Right lung (tissue), 5 donors: ENCODE results near the gene FGF19. TPM values are rescaled to one million over a fixed set of nuclear protein-coding genes. Genes with fewer than 3 reads are reported as not detected.
"Not testable (repeated sequence)": the region's sequence is repeated elsewhere in the genome, so short reads cannot be mapped to it uniquely, and the experiment has no call there.

Experiments used
- DNase-seq, 2 donors: peaks; one replicate each; pipeline ENCODE4 v3.0.0-alpha.2; 2013
- polyA plus RNA-seq, 5 donors: library from polyadenylated mRNA; unstranded; fragments of 120-200 nt; gene quantifications; one replicate each; pipeline versions ENCODE4 v1.2.1 to v1.2.3, GENCODE V29; 2013; ENCODE audit warnings: inconsistent platforms in 1 of 5, low replicate concordance in 1 of 5; ENCODE audit not compliant: insufficient read length in 5 of 5, insufficient read depth in 1 of 5

FGF19 gene
- polyA plus RNA-seq, 5 donors, result 0.06 to 0.24 (median 0.10) TPM; not detected in 1

- DNase-seq, result no peak
Measured at GRCh38 chr11:69696749-69697468, 6.9 kb downstream of the FGF19 start.

DNA sequence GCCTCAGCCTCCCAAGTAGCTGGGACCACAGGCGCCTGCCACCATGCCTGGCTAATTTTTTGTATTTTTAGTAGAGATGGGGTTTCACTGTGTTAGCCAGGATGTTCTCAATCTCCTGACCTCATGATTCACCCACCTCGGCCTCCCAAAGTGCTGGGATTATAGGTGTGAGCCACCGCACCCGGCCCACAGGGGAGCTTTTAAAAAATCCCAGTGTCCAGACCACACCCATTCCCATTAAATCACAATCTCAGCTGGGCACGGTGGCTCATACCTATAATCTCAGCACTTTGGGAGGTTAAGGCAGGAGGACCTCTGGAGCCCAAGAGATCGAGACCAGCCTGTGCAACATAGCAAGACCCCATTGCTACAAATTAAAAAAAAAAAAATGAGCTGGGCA is 7.8 kb downstream of the FGF19 start:
- not testable (repeated sequence) for DNase-seq

DNA sequence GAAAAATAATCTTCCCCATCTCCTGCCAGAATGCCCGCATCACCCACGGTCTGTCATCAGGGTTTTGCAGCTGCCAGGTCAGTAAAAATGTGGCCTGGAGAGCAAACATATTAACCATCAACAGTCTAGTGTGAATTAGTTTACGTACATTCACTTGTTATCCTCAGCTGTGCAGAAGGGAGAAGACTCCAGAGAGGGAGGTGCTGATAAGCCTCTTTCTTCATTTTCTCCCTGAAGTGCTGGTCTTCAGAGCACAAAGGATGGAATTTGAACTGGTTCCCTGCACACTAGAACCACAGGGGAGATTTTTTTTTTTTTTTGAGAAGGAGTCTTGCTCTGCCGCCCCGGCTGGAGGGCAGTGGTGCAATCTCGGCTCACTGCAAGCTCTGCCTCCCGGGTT is 8.2 kb downstream of the FGF19 start:
- DNase-seq, result no peak

- DNase-seq, result no peak
Measured at GRCh38 chr11:69694781-69695180, 9.0 kb downstream of the FGF19 start.

- DNase-seq, result no peak
Measured at GRCh38 chr11:69692422-69692821, 11.4 kb downstream of the FGF19 start.

GRCh38 chr11:69691463-69691862 is 12.4 kb downstream of the FGF19 start:
- no peak for DNase-seq

- DNase-seq, result no peak
Measured at GRCh38 chr11:69689484-69690319, 14.1 kb downstream of the FGF19 start.

- not testable (repeated sequence) for DNase-seq
Measured at GRCh38 chr11:69687969-69688771, 15.7 kb downstream of the FGF19 start.

- no peak for DNase-seq
Measured at GRCh38 chr11:69686856-69687255, 17.0 kb downstream of the FGF19 start.

DNA sequence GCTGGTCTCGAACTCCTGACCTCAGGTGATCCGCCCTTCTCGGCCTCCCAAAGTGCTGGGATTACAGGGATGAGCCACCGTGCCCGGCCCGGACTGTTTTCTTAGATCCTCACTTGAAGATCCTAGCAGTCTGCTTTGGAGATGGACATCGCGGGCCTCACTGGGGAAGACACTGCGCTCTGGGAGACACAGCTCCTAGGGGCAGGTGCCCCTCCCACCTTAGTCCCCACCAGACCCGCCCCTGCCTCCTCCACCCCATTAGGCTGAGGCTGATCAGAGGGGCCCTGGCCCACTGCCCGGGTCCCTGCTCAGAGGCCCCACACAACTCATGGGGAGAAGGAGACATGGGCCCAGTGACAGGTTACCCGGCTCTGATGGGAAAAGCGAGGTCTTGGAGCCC is 17.4 kb downstream of the FGF19 start:
- no peak for DNase-seq

GRCh38 chr11:69685348-69685747 is 18.5 kb downstream of the FGF19 start:
- DNase-seq, result no peak

DNA sequence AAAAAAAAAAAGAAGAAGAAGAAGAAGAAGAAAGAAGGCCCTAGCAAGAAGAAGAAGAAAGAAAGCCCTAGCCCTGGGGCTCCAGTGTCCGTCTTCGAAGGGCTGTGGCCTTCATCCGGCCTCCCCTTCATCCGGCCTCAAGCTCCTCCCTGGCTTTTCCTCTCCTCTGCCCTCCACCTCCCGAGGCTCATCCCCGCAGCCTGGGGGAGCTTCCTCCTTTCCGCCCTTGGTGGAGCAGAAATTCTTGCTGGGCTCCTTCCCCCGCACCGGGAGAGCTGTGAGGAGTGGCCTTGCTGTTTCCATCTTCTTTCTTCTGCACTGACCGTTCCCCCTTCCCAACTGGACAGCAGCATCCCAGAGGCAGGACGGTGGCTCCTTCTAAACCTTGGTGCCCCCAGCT is 19.2 kb downstream of the FGF19 start:
- no peak for DNase-seq

DNA sequence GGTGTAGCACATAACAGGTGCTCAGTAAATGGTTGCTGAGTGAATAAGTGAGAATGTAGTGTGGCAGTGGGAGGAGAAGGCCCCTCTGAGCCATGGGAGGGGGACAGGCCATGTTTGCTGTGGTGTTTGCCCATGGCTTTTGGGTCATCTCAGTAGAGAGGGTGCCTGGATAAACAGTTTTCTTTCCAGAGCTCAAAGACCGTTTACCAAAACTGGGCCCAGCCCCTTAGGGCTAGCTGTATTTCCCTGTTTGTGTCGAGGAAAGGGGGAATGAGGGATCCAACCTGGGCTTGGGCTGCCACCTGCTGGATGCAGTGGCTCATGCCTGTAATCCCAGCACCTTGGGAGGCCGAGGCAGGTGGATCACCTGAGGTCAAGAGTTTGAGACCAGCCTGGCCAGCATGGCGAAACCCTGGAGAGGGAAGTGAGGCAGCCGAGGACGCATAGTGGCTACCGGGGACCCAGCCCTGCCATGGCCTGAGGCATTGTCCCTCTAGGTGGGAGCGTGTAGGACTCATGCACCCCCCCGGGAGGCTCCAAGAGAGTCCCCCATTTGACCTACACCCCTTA is 20.0 kb downstream of the FGF19 start:
- DNase-seq, result no peak

- DNase-seq, result no peak
Measured at GRCh38 chr11:69682681-69683326, 21.0 kb downstream of the FGF19 start.

DNA sequence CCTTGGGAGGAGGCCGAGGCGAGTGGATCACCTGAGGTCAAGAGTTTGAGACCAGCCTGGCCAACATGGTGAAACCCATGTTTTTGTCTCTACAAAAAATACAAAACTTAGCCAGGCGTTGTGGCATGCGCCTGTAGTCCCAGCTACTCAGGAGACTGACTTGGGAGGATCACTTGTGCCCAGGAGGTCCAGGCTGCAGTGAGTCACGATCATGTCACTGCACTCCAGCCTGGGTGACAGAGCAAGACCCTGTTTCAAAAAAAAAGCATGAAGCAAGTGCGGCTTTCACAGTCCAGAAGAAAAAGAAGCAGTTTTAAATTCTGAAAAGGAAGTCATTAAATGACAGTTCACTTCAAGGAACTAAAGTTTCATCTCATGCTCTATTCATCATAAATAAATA is 21.6 kb downstream of the FGF19 start:
- no peak for DNase-seq

DNA sequence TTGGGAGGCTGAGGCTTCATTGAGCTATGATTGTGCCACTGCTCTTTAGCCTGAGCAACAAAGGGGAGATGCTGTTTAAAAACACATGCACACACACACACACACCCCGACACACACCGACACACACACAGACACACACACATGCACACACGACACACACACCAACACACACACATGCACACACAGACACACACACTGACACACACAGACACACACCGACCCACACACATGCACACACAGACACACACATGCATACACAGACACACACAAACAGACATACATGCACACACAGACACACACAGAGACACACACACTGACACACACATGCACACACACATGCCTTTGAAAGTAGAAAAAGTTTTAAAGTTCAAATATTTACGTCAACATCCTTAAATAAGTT is 23.1 kb downstream of the FGF19 start:
- DNase-seq, result no peak

- DNase-seq, result no peak
Measured at GRCh38 chr11:69677749-69678148, 26.1 kb downstream of the FGF19 start.

DNA sequence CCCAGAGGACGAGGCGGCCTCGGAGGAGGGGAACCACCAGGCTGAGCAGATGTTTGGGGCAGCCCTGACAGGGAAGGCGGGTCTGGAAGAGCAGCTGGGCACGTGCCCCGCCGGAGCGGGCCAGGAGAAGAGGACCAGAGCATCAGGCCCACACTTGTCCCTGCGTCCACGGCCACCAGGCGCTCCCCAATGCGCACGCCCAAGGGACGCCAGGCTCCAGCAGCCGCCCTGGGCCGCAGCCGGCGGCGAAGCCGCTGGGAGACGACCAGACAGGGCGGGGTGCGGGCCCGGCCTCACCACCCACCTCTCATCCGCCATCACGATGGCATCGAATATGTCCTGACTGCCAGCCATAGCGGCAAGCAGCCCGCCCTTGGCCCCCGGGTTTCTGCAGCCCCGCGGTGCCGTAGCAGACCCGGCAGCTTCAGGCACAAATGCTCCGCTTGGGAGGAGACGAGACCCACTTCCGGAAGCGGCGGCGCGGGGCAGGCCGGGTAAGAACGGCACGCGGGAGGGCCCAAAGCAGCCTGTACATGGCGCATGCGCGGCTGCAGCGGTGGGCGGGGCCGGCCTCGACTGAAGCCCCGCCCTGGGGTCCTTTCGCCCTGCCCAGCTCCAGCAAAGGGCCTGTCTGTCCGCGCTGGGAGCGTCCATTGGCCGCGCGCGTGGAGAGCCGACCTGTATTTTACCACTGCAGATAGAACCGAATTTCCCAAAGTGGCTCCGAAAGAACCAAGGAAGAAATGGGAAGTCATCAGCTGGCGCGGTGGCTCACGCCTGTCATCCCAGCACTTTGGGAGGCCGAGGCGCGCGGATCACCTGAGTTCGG is 28.7 kb downstream of the FGF19 start, which contains the start of gene LTO1:
Gene LTO1, minus strand, starts transcription at position 468 of the 829 bp plus-strand sequence. Its CDS starts 114 bp downstream, at position 354.
- DNase-seq, result peak; percentile 97

- no peak for DNase-seq
Measured at GRCh38 chr11:69674267-69674885, 29.4 kb downstream of the FGF19 start.
